Spleen (tissue), 7 donors: ENCODE data around the gene IL25.

Source experiments
- CTCF ChIP-seq, 11 experiments: fragments of 200-600 bp in 7 of 11; fragments of 450-650 bp in 4 of 11; sonication (generic) in 4 of 11; IDR thresholded peaks in 8 of 11; conservative IDR thresholded peaks in 3 of 11; 1 replicate in 7 of 11; 2 replicates in 4 of 11; pipeline versions ENCODE4 v1.4.0 to v1.8.0; 2016 to 2021; ENCODE audit warnings: antibody characterized with exemption in 11 of 11, inconsistent platforms in 4 of 11, mild to moderate bottlenecking in 1 of 11
- POLR2AphosphoS5 ChIP-seq, 3 donors: sonication (generic); formaldehyde crosslinking; IDR thresholded peaks; one replicate each; pipeline ENCODE4 v1.5.1; 2017; ENCODE audit warnings: antibody characterized with exemption in 3 of 3
- donor health status: DM: no; HTN: no; CAD: no; lungs with moderate emphysema.
- donor health status: DM: no; HTN: no; CAD: no.
- donor health status: DM: no; HTN: no; CAD: no.

- TF ChIP-seq CTCF (IDR thresholded peaks at IDR 0.05 in 8 of 11, conservative IDR thresholded peaks at IDR 0.05 in 3 of 11): no peak
- TF ChIP-seq POLR2AphosphoS5 (IDR thresholded peaks at IDR 0.05): no peak
These were observed 45.4 kb downstream of the IL25 start for GRCh38 chr14:23418021-23418420.
